NCI-H82 treated with DMSO at 0.1 percent for 48 hours (cell line): ENCODE measurements around the gene HAND1.
A peak's percentile ranks its signal among the peaks of the same experiment; 100 is the strongest.

Experiments used
- DNase-seq: peaks from one replicate; lab custom pipeline; 2025; ENCODE audit not compliant: unreplicated experiment; lab: John Stamatoyannopoulos, UW

HAND1 gene

DNA sequence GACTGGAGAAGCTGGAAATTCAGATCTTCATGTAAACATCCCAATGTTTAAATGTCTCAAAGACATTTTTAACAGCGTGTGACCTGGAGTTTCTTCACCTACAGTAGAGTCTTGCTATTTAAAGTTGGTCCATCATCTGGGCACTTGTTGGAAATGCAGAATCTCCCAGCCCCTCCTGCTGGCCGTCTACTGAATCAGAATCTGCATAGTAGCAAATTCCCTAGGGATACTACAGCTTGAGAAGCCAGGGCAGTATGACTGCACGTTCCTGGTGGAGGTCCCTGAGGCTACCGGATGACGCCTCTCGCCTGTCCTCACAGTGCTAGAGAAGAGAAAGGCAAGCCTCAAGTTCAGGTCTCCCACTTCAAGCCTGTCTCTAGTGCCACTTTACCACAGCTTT is 16.5 kb downstream of the HAND1 start:
- DNase-seq = peak; percentile 34

DNA sequence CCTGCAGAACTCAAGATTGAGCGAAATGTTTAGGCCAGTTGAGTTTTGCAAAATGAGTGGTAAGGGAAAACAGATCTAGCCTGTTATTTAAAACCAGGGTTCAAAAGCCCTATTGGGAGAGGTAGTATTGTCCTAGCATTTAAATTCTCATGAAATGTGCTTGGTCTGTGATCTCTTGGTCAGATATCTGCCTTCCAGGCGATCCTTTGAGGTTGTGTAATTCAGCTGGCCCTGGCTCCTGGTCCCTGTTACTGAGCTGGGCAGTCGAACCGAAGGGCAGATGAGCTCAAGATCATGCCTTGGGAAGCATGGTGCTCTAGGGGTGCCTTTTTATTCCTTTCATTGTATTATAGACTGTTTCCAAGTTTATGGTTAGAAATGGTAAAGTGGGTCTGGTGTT is 17.9 kb downstream of the HAND1 start:
- DNase-seq = no peak

DNA sequence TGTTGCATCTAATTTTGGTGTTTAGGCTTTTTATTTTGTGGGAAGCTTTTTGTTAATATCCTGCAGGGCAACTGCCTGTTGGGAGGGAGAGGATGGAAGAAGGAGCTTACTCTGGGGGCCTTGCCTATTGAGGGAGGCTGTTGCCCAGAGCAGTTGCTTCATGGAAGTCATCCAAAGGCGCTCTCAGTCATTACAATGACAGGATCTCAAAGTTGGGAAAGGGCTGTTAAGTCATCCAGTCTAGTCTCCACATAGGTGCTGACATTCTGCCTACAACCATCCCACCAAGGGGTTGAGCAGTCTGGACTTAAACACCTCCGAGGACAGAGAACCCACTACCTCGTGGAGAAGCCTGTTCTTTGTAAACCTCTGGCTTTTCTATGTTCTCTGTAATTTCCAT is 19.0 kb downstream of the HAND1 start:
- DNase-seq = no peak

DNA sequence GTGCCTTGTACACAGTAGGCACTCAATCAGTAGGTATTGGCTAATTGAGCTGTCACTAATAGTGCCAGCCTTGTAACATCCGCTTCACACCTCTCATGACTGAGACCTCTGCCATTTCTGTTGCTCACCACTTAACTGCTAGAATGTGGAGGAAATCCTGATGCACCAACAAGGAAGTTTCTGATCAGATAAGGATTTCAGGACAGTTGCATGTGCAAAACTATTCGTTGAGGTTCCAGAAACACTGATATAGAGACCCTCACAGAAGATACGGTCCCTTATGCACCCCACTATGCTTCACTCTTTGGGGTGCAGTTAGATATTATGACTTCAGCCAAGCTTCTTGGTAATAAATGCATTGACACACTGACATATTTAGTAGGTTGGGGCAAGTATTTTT is 21.5 kb downstream of the HAND1 start:
- DNase-seq = no peak

DNA sequence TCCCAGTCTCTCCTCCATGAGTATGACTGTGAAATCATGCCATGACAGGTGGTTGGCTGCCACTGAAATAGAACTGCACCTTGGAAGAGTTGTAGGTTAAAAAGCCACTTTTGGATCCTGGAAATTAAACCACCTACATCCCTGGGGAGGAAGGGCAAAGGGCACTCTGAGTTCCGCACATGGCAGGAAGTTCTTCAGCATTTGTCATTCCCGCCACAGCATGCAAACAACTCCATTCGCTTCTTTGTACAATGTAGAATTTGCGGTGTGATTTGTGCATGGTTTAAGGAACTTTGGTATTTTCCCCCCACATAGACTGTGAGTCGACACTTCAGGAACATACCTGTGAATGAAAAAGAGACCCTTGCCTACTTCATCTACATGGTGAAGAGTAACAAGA is 22.4 kb downstream of the HAND1 start:
- no peak for DNase-seq

DNA sequence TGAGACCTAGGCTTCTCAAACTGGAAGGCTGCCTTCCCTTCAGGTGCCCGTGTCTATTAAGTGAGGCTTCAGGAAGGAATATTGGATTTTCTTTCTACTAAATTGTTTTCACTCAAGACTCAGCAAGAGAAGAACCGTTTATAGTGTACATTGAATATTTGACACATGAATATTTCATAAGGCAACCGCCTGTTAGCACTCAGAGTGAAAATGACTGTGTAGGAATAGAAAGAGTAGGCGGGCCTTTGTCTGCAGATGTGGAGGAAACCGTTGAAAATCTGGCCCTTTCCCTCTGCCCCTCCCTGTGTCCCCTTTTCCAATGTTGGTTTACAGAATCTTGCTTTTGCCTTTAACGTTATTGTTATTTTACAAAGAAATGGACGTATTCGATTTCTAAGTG is 26.1 kb downstream of the HAND1 start:
- no peak for DNase-seq

DNA sequence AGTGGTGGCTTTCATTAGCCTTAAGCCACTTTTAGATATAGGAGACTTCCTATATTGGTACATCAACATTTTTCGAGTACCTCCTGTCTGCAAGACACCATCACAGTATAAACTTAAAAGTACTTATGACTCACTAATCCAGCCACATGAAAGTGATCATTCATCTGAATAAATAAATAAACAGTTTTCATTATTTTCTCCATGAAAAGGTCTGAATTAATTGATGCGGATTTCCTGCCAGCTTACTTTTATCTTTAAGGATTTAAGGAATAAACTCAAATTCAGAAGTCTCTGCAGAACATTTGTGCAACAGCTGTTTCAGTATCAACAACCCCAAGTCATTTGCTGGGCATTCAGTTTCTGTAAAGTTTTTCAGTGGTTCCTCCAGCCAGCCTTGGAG is 28.2 kb downstream of the HAND1 start:
- DNase-seq = no peak

DNA sequence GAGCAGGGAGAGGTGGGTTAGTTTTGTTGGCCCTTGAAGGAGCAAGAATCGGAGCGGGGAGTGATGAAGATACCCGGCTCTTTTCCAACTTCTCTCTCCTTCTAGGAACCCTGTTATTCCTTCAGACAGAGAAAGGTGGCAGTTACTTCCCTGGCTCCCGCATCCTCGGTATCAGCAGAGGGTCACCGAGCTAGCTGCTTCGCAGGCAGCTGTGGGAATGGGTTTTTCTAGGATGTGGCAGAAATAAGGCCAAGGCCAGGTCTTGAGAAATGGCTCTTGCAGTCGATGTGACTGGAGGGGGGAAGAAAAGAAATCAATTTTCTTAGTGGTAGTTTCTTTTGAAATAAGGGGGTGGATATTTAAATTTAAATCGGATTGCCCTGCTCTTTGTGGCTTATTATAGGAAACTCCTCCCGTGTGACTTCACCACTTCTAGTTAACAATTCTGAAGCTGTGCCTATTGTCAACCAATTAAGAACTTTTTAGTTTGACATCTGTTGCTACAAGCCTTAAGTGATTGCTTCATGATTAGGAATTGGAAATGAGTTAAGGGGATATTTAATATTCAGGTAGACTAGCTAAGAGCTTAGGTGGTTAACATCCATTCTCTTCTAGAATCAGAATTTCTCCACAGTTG is 30.8 kb downstream of the HAND1 start:
- no peak for DNase-seq

DNA sequence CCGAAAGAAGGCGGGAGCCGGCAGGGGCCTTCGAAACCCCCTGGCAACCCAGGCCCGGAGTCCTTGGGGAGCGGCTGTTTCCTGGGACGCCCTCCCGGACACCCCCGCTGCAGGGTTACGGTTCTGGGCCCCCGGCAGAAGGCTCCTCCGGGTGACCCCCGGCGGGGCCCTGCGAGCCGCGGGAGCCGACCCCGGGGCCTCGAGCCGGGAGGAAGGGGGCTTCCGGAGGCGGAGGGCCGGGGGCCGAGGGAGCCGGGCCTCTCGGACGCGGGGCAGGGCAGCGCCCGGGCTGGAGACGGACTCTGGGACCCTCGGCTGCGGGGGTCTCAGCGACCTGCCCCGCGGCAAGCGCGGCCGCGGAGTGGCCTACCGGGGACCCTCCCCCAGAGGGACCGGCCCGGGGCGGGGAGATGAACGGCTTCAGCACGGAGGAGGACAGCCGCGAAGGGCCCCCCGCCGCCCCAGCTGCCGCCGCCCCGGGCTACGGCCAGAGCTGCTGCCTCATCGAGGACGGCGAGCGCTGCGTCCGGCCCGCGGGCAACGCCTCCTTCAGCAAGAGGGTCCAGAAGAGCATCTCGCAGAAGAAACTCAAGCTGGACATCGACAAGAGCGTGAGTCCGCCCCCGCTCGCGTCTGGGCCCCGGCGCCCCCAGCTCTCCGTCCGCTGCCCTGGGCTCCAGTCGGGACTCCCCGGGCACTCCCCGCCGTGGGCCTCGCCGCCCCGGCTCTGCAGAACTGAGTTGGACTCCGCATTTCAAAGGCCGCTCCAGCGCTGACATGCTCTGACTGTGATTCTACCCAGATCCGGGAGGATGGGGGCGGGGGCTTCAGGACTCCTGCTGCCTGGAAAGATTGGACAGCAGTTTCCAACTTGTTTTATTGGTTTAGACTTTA is 31.6 kb downstream of the HAND1 start:
- no peak for DNase-seq

DNA sequence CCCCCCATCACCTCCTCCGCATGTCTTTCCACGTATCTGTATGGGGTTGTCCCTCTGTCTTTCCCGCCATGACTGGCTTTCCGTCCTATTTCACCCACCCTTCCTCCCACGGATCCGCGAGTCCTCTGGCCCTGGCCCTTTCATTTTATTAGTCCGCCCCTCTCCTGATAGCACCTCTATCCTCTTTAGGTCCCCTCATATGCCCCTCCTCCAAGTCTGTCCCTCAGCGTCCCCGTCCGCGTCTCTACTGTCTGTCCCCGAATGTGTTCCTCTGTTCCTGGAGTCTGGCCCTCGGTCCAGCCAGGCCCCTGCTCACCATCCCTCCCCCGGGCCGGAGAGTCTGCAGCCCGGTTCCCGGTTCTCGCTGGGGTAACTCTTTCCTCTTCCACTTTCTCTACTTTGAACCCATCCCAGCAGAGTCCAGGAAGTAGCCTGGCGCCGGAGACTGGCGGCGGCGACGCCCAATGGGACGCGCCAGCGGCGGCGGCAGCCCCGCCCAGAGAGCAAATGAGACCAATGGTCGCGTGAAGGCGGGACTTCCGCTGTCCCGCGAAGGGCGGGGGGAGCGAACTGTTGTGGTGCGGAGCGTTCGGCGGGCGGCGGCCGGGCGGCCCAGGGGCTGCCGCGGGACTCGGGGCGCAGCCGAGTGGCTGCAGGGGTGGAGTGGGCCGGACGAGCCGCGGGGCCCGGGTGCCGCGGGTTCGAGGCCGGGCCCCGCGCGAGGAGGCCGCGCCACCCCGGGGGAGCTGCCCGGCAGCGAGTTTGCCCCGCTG is 32.4 kb downstream of the HAND1 start, which contains the start of gene SAP30L:
Gene SAP30L, plus strand, starts transcription at position 576 of the 773 bp plus-strand sequence. CDS start 608 bp downstream, outside the sequence.
- DNase-seq = peak; percentile 59

DNA sequence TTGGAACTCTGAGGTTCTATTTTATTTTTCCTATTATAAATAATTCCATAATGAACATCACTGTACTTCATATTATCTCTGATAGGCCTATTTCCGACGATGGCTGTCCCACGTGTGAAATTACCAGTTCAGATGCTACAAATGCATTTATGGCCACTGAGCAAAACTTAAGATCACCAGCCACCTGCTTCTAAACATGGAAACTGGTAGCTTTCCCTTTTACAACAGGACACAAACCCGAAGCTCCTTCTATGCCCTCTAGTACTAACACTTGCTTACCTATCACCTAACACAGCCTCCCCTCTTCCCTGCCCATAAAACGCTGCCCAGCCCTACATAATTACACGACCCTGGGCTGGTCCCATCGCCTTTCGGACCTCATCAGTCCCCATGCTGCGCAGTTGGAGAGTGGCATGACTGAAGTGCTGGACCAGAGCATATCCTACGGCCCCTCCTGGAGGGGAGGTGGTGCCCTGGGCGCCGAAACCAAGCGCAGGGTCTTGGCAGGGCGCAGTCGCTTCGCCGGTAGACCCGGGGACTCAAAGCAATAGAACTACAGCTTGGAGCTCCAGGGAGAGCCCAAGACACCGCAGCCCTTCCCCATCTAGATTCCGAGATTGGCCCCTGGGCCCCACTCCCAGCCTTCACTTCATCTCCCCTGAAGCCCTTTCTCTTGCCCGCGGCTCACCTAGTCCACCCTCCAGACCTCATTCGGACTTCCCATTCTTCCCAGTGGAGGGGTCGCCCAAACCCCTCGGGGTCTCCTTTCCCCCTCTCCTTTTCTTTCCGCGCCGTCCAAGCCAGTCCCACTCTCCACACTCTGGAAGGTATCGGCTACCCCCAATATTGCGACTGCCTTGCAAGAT is 33.2 kb downstream of the HAND1 start:
- DNase-seq = no peak

DNA sequence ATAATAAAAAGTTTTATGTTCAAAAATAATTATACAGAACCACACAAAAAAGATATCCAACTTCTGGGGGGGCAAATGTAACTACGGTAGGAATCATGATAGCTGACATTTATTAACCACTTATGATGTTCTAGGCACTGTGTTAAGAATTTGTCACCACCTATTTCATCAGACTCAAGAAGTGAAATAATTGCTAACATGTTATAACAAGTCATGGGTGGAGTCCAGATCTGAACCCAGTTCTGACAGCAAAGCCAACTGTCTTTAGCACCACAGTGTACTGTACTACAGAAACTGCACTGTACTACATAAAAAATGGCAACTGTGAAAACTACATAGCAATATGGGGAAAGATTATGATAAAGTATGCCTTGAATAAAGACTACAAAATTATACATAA is 35.2 kb downstream of the HAND1 start:
- DNase-seq = no peak

DNA sequence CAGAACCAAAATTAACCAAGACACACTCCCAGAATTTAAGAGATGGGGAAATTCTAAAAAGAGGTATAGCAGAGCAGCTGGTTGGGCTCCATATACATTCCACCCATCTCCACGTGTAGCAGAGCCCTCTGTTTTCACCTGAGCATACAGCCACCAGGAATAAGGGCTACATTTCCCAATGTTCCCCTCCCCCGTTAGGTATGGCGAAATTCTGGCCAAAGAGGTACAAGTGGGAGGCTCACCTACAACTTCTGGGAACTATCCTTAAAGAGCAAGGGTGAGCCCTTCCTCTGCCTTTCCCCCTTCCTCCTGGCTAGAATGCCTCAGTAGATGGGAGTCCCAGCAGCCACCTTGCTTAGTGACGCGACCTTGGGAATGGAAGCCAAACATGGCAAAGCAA is 37.5 kb downstream of the HAND1 start:
- no peak for DNase-seq

DNA sequence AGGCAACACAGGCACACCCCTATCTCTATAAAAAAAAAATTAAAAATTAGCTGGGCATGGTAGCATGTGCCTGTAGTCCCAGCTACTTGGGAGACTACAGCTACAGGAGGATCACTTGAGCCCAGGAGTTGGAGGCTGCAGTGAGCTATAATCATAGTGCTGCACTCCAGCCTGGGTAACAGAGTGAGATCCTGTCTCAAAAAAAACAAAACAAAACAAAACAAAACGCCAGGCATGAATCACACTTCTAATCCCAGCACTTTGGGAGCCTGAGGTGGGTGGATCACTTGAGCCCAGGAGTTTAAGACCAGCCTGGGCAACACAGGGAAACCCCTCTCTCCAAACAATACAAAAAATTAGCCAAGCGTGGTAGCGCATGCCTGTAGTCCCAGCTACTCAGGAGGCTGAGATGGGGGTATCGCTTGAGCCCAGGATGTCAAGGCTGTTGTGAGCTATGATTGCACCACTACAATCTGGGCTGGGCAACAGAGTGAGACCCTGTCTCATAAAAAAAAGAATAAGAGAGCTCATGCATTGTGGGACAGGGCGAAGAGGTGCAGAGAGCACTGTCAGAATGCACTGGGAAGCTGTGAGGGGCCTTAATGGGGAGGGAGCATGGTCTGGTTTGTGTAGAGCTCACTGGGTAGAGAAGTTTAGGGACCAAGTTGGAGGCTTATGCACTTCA is 40.6 kb downstream of the HAND1 start:
- DNase-seq = no peak

DNA sequence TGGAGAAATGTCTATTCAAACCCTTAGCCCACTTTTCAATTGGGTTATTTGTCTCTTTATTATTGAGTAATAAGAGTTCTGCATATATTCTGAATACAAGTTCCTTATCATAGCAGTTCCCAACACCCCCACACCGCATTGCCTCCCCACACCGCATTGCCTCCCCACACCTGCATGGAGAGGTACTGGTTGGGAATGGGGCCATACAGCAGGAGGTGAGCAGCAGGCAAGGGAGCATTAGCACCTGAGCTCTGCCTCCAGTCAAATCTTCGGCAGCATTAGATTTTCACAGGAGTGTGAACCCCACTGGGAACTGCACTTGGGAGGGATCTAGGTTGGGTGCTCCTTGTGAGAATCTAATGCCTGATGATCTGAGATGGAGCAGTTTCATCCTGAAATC is 42.8 kb downstream of the HAND1 start:
- DNase-seq = no peak

DNA sequence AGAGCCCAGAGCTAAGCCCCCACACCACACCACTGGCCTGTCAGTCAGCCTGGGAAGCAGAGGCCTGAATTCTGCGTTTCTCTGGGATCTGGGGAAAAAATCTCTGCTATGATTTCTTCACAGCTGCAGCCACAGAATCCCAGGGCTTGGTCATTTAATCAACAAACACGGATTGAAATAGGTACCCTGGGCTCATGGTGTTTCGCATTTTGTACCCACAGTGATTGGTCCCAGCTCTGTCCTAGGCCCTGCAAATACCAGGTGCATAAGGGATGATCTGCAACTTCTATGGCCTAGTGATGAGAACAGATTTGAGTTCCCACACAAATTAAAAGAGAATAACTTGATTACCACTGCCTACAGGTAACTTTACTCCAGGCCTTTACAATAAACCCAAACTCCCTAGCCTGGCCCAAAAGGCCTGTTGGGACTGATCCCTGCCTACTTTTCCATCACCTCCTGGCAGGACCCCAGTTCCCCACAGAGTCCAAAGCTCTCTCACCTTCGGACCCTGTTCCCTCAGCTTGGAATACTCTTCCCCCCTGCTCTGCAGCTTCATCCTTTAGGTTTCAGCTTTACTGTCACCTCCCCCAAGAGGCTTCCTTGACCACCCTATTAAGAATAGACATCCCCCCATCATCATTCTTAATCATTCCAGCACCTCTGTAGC is 46.9 kb downstream of the HAND1 start:
- DNase-seq = no peak

DNA sequence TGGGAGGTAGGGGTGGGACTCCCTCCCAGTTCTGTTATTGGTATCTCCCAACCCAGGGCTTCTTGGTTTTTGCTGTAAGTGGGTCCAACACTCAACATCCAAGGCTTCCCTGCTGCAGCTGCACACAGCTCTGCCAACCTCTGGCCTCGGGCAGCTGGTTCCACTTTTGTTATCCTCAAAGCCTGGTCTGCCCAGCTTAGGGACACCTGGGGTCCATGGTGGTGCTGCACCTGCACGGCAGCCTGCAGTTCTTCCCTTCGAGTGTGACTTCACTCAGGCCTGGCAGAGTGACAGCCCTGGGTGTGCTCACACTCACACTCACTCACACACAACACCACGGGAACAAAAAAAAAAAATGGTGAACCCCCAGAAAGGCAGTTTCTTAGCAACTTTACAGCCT is 47.6 kb downstream of the HAND1 start:
- DNase-seq = no peak

DNA sequence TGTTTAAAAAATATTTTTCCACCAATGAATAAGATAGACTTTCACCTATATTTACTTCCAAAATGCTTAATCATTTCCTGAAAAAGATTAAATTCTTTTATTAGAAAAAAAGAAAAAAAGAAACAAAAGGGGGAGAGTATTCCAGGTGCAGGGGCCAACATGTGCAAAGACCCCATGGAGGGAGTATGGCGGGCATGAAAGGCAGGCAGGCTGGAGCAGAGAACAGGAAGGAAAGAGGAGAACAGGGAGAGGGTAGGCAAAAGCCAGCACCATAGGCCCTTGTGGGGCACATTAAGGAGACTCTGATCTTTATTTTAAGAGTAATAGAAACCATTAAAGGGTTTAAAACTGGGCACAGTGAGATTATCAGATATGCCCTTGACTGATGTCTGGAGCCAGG is 48.7 kb downstream of the HAND1 start:
- DNase-seq = no peak

DNA sequence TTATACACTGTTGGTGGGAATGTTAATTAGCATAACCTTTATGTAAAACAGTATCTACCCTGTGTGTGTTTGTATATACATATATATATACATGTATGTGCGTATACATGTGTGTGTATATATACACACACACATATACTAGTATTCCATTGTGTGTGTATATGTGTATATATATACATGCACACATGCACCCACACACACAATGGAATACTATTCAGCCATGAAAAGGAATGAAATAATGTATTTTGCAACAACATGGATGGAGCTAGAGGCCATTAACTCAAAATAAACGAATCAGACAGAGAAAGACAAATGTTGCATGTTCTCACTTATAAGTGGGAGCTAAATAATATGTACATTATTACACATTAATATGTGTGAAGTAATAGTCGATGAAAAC is 49.8 kb downstream of the HAND1 start:
- no peak for DNase-seq
